ENCODE data around the gene SSR2. TPM values are rescaled to one million over a fixed set of nuclear protein-coding genes. Genes with fewer than 3 reads are reported as not detected.
A peak's percentile ranks its signal among the peaks of the same experiment; 100 is the strongest.

SSR2 gene
- total RNA-seq, 1 donor from 2014 or later = 255 TPM

GRCh38 chr1:156021954-156022353 lies 1.2 kb upstream of the SSR2 start:
- Mint-ChIP-seq H3K4me3 (peak overlapping the region; percentile 43), H3K27me3 (ENCODE audit: low read depth) (no peaks in the 10 kb centered on the region), H3K27ac (ENCODE audit: unreplicated experiment) (no peak overlapping the region), H3K36me3 (ENCODE audit: low read depth) (peaks cover 10% of the 10 kb centered on the region), H3K9me3 (no peaks in the 10 kb centered on the region), H3K4me1 (peaks cover 41% of the 10 kb centered on the region)
- TF ChIP-seq, protein P1, sequence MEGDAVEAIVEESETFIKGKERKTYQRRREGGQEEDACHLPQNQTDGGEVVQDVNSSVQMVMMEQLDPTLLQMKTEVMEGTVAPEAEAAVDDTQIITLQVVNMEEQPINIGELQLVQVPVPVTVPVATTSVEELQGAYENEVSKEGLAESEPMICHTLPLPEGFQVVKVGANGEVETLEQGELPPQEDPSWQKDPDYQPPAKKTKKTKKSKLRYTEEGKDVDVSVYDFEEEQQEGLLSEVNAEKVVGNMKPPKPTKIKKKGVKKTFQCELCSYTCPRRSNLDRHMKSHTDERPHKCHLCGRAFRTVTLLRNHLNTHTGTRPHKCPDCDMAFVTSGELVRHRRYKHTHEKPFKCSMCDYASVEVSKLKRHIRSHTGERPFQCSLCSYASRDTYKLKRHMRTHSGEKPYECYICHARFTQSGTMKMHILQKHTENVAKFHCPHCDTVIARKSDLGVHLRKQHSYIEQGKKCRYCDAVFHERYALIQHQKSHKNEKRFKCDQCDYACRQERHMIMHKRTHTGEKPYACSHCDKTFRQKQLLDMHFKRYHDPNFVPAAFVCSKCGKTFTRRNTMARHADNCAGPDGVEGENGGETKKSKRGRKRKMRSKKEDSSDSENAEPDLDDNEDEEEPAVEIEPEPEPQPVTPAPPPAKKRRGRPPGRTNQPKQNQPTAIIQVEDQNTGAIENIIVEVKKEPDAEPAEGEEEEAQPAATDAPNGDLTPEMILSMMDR (conservative IDR thresholded peaks at IDR 0.05) = no peak
- no peak for DNase-seq (ENCODE audit: low read depth, low spot score)

- Mint-ChIP-seq H3K27ac (ENCODE audit: unreplicated experiment) (peak overlapping the region; percentile 98), H3K36me3 (ENCODE audit: low read depth) (peaks cover 15% of the 10 kb centered on the region), H3K9me3 (no peaks in the 10 kb centered on the region), H3K27me3 (ENCODE audit: low read depth) (no peaks in the 10 kb centered on the region), H3K4me3 (peak overlapping the region; percentile 99), H3K4me1 (peaks cover 44% of the 10 kb centered on the region)
- no peak for DNase-seq (ENCODE audit: low read depth, low spot score)
- TF ChIP-seq, protein P1 (conservative IDR thresholded peaks at IDR 0.05) = no peak
These were observed 310 bp upstream of the SSR2 start for GRCh38 chr1:156021093-156021428.

DNA sequence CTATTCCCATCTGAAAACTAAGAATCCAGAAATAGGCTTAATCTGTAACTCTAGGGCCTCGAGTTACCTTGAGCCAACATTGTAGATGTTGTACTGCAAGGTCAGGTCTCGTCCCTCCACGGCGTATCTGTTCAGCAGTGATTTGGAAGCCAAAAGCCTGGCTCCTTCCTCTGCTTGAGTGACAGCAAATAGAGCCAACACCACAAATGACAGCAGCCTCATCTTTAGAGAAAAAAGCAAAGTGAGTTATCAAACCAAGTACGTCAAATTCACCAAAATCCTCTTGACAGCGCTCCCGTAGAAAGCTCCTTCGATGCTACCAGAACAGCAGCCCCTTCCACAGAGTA lies 832 bp downstream of the SSR2 start:
- H3K27ac Mint-ChIP-seq (ENCODE audit: unreplicated experiment) = peak overlapping the region; percentile 88
- H3K36me3 Mint-ChIP-seq (ENCODE audit: low read depth) = peaks cover 15% of the 10 kb centered on the region
- H3K4me1 Mint-ChIP-seq = peaks cover 36% of the 10 kb centered on the region
- H3K9me3 Mint-ChIP-seq = no peaks in the 10 kb centered on the region
- H3K4me3 Mint-ChIP-seq = peak overlapping the region; percentile 99
- TF ChIP-seq, protein P1 (conservative IDR thresholded peaks at IDR 0.05) = no peak
- no peaks in the 10 kb centered on the region for H3K27me3 Mint-ChIP-seq (ENCODE audit: low read depth)
- DNase-seq (ENCODE audit: low read depth, low spot score) = no peak

DNA sequence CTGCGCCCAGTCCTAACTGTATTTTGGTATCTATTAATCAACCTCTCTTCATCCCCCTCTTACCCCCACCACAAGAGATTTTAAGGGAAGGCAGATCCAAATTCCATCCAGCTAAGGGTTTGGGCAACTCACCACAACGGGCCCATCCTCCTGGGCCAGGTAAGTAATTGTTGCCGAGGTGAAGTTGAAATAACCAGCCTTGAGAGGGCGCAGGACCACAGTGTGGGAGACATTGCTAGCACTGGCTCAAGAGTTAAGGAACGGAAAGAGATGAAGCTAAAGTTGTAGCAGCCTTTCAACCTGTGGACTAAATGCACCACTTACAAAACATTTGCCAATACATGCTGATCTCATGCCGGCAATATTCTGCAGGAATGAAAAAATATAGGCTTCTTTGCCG lies 5.9 kb downstream of the SSR2 start:
- Mint-ChIP-seq H3K4me3 (peak overlapping the region; percentile 16), H3K9me3 (no peaks in the 10 kb centered on the region), H3K27me3 (ENCODE audit: low read depth) (no peaks in the 10 kb centered on the region), H3K4me1 (peaks cover 35% of the 10 kb centered on the region), H3K27ac (ENCODE audit: unreplicated experiment) (no peak overlapping the region), H3K36me3 (ENCODE audit: low read depth) (peaks cover 42% of the 10 kb centered on the region)
- TF ChIP-seq, protein P1 (conservative IDR thresholded peaks at IDR 0.05) = no peak
- DNase-seq (ENCODE audit: low read depth, low spot score) = no peak

- no peaks in the 10 kb centered on the region for H3K9me3 Mint-ChIP-seq
- H3K4me3 Mint-ChIP-seq = no peak overlapping the region
- no peak overlapping the region for H3K27ac Mint-ChIP-seq (ENCODE audit: unreplicated experiment)
- DNase-seq (ENCODE audit: low read depth, low spot score) = no peak
- TF ChIP-seq, protein P1 (conservative IDR thresholded peaks at IDR 0.05) = no peak
- H3K4me1 Mint-ChIP-seq = peaks cover 38% of the 10 kb centered on the region
- peaks cover 42% of the 10 kb centered on the region for H3K36me3 Mint-ChIP-seq (ENCODE audit: low read depth)
- no peaks in the 10 kb centered on the region for H3K27me3 Mint-ChIP-seq (ENCODE audit: low read depth)
These were observed 8.5 kb downstream of the SSR2 start for GRCh38 chr1:156012051-156012817.

Measured in neural crest cell (in vitro differentiated cells).